ENCODE data around the gene SERPINA3. TPM values are rescaled to one million over a fixed set of nuclear protein-coding genes. Genes with fewer than 3 reads are reported as not detected.

SERPINA3 gene
- total and polyA plus RNA-seq, 10 of the 15 experiments (the other 5 are each of a cell fraction or from before 2014, with no cell fraction given): 2.2 TPM; not detected in 9

GRCh38 chr14:94582851-94583250 is 29.3 kb upstream of the SERPINA3 start (continued):
- no peak for TF ChIP-seq USF1 (IDR thresholded peaks at IDR 0.05; ENCODE audit: borderline replicate concordance, extremely low read length, insufficient read depth, low read depth, low read length)

- H3K4me2 ChIP-seq (ENCODE audit: control insufficient read depth, insufficient read depth): no peak overlapping the region
- TF ChIP-seq ZNF384 (IDR thresholded peaks at IDR 0.05; ENCODE audit: borderline replicate concordance, low read depth, low read length) (no peak), HCFC1 (IDR thresholded peaks at IDR 0.05; ENCODE audit: low read length) (no peak), HDGF (IDR thresholded peaks at IDR 0.05) (no peak)
- ChIA-PET POLR2A (no interaction called here), RAD21 (ENCODE audit: unreplicated experiment) (no interaction called here), SMC1A (ENCODE audit: uncharacterized antibody, unreplicated experiment) (no interaction called here), CTCF (interaction anchor here (0.6 kb wide), 1 partner anchor 1585 kb away, joined by 3 read pairs; no protein-coding TSS in a partner anchor)
- H3K4me1 ChIP-seq (ENCODE audit: control insufficient read depth, insufficient read depth, low read length): no peaks in the 10 kb centered on the region
- BruUV-seq (replicated peaks): no TSS peak
- no peaks in the 10 kb centered on the region for H3K36me3 ChIP-seq (ENCODE audit: control insufficient read depth in 2 of 2, insufficient read depth in 2 of 2, low read length in 1 of 2)
- ATAC-seq: no peak
- H3K27ac ChIP-seq (ENCODE audit: control insufficient read depth, insufficient read depth): no peak overlapping the region
- no peaks in the 10 kb centered on the region; a peak in 1 of 4 replicates for H3K27me3 ChIP-seq (replicated peaks in 1 of 2; ENCODE audit: control insufficient read depth in 2 of 2, insufficient read depth in 2 of 2, low read length in 1 of 2)
- no peak for FAIRE-seq
- H3K79me2 ChIP-seq (ENCODE audit: control insufficient read depth, insufficient read depth, low read length): no peaks in the 10 kb centered on the region
- no peak overlapping the region for H3K4me3 ChIP-seq
- DNase-seq (ENCODE audit: low read depth, low spot score): no peak
- WGBS (ENCODE audit: insufficient coverage, insufficient replicate concordance, low lambda C conversion rate, missing lambda C conversion rate): 3% methylated on average over 4 of the region's 4 CpGs
- intact Hi-C loops (cut with micrococcal nuclease; ENCODE audit: unreplicated experiment) (no loop called here), in situ Hi-C loops (cut with MboI) (no loop called here)
- no peak overlapping the region for H2AFZ ChIP-seq (ENCODE audit: control insufficient read depth, low read depth, low read length)
- H3K9ac ChIP-seq (ENCODE audit: control insufficient read depth, insufficient read depth, low read length): no peak overlapping the region
- H4K20me1 ChIP-seq (ENCODE audit: control insufficient read depth, insufficient read depth): no peaks in the 10 kb centered on the region
- no peaks in the 10 kb centered on the region for H3K9me3 ChIP-seq (replicated peaks; ENCODE audit: control insufficient read depth, insufficient read depth, low read length)
Observed at GRCh38 chr14:94583557-94583956, 28.6 kb upstream of the SERPINA3 start.

GRCh38 chr14:94584591-94585280 is 27.5 kb upstream of the SERPINA3 start:
- Histone ChIP-seq H3K9me3 (replicated peaks; ENCODE audit: control insufficient read depth, insufficient read depth, low read length) (no peaks in the 10 kb centered on the region), H3K4me1 (ENCODE audit: control insufficient read depth, insufficient read depth, low read length) (no peaks in the 10 kb centered on the region), H3K4me2 (ENCODE audit: control insufficient read depth, insufficient read depth) (no peak overlapping the region), H2AFZ (ENCODE audit: control insufficient read depth, low read depth, low read length) (no peak overlapping the region), H3K79me2 (ENCODE audit: control insufficient read depth, insufficient read depth, low read length) (no peaks in the 10 kb centered on the region), H3K36me3 (ENCODE audit: control insufficient read depth in 2 of 2, insufficient read depth in 2 of 2, low read length in 1 of 2) (no peaks in the 10 kb centered on the region), H3K9ac (ENCODE audit: control insufficient read depth, insufficient read depth, low read length) (no peak overlapping the region), H3K27me3 (replicated peaks in 1 of 2; ENCODE audit: control insufficient read depth in 2 of 2, insufficient read depth in 2 of 2, low read length in 1 of 2) (no peaks in the 10 kb centered on the region; a peak in 1 of 4 replicates), H3K27ac (ENCODE audit: control insufficient read depth, insufficient read depth) (no peak overlapping the region), H3K4me3 (no peak overlapping the region), H4K20me1 (ENCODE audit: control insufficient read depth, insufficient read depth) (no peaks in the 10 kb centered on the region)
- RAD21 ChIA-PET (ENCODE audit: unreplicated experiment): no interaction called here
- in situ Hi-C loops (cut with MboI): no loop called here
- CTCF ChIA-PET: no interaction called here
- FAIRE-seq (no peak), ATAC-seq (no peak), DNase-seq (ENCODE audit: low read depth, low spot score) (no peak)
- intact Hi-C loops (cut with micrococcal nuclease; ENCODE audit: unreplicated experiment): no loop called here
- no TSS peak for BruUV-seq (replicated peaks)
- POLR2A ChIA-PET: no interaction called here
- 12% methylated on average over 5 of the region's 5 CpGs for WGBS (ENCODE audit: insufficient coverage, insufficient replicate concordance, low lambda C conversion rate, missing lambda C conversion rate)
- SMC1A ChIA-PET (ENCODE audit: uncharacterized antibody, unreplicated experiment): no interaction called here
- TF ChIP-seq KDM1A (IDR thresholded peaks at IDR 0.05; ENCODE audit: borderline replicate concordance) (no peak), RCOR1 (conservative IDR thresholded peaks at IDR 0.05; ENCODE audit: low read depth, low read length) (no peak), BACH1 (IDR thresholded peaks at IDR 0.05; ENCODE audit: borderline replicate concordance) (no peak), CHD1 (IDR thresholded peaks at IDR 0.05; ENCODE audit: low read depth, low read length) (no peak), IKZF1 (conservative IDR thresholded peaks at IDR 0.05) (no peak), MTA2 (IDR thresholded peaks at IDR 0.05; ENCODE audit: low read depth) (no peak), IRF5 (IDR thresholded peaks at IDR 0.05; ENCODE audit: borderline replicate concordance) (no peak), NR2C2 (IDR thresholded peaks at IDR 0.05; ENCODE audit: borderline replicate concordance, control insufficient read depth, insufficient read length, low read depth) (no peak)

All from GM12878 (cell line).